Effector memory CD8-positive, alpha-beta T cell (primary cell): ENCODE results near the gene MGLL.
A peak's percentile ranks its signal among the peaks of the same experiment; 100 is the strongest.

Source experiments
- ATAC-seq: fragments of 150-1000 bp; cut with Tn5 transposase; replicated peaks from 2 replicates; pipeline ENCODE4 v1.10.0; 2021; ENCODE audit warnings: mild to moderate bottlenecking, moderate library complexity
- DNase-seq, 3 experiments: peaks; one replicate each; pipeline ENCODE4 v3.0.0; 2021
- H3K27ac Mint-ChIP-seq, 2 donors: one replicate each; pipeline ENCODE4 v1.8.0; 2022; ENCODE audit warnings: mild to moderate bottlenecking in 2 of 2, mixed read lengths in 2 of 2, moderate library complexity in 2 of 2
- H3K27me3 Mint-ChIP-seq, 2 donors: one replicate each; pipeline ENCODE4 v1.8.0; 2022; ENCODE audit warnings: mixed read lengths in 2 of 2
- H3K36me3 Mint-ChIP-seq: one replicate; pipeline ENCODE4 v1.8.0; 2022; ENCODE audit warnings: mild to moderate bottlenecking, moderate library complexity, mixed read lengths; ENCODE audit not compliant: insufficient read depth
- H3K4me1 Mint-ChIP-seq, 2 donors: one replicate each; pipeline ENCODE4 v1.8.0; 2022; ENCODE audit warnings: low read depth in 2 of 2, mixed read lengths in 2 of 2
- H3K4me3 Mint-ChIP-seq, 2 donors: one replicate each; pipeline ENCODE4 v1.8.0; 2022; ENCODE audit warnings: mild to moderate bottlenecking in 2 of 2, mixed read lengths in 2 of 2, moderate library complexity in 2 of 2
- H3K9me3 Mint-ChIP-seq, 2 donors: one replicate each; pipeline ENCODE4 v1.8.0; 2022; ENCODE audit warnings: mixed read lengths in 2 of 2

The MGLL gene

DNA sequence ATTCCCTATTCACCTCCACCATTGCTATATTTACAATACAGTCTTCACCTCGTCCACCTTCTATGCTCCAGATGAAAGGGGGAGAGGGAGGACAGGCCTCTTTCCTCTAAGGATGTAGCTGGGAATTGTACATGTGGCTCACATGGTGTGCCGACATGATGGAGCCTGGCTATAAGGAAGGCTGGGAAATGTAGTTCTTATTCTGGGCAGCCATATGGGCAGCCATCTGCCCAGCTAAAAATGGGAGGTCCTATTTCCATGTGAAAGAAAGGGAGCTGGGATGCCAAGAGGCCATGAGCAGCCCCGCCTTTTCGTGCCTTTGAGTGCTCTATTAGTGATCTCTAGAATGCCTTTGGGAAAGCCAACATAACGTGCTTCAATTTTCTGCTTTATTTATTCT is 27.1 kb upstream of the MGLL start:
- Mint-ChIP-seq H3K27me3 (peaks cover 26 to 35% of the 10 kb centered on the region in 2 donors), H3K4me3 (no peak overlapping the region), H3K27ac (no peak overlapping the region), H3K9me3 (no peaks in the 10 kb centered on the region), H3K4me1 (no peaks in the 10 kb centered on the region), H3K36me3 (no peaks in the 10 kb centered on the region)
- ATAC-seq (no peak), DNase-seq (no peak)

DNA sequence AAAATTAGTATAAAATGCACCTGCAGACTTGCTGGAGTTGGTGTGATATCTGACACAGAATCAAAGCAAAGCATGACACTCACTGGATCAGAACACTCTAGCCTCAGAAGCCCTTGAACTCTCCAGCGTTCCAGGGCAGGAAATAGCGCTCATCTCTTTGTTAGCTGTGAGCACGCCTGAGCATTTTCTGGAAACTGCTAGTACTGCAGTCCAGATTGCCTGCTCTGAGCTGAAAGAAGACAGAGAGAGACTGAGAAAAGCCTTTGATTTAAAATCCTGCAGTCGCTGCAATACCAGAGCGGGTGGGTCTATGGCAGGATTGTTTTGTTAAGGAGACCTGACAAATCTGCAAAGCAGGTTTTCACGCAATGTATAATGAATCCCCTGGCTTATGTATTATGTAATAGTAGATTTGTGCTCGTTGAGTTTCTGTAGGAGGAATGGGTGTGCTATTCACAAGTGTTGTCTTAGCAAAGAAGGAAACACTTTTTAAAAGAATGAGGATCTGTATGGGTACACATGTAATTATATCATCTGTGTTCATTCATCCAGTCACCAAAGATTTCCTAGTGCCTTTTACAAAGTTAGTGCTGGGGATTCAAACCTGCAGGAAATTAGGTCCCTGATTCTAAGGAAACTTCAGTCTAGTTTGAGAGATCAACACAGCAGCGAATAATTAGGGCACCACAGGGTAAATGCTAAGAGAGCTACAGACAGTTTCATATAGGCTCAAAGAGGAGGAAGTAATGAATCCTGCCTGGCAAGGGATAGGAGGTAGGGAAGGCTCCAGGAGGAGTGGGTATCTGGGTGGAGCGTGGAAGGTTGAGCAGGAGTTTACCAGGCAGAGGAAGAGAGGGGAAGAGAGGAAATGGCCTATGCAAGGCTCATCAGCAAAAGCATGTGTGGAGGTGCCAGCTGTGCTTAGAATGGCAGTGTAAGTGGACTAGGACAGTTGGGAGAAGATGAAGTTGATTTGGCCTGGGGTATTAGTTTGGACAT is 26.1 kb upstream of the MGLL start:
- no peak for ATAC-seq
- no peak for DNase-seq
- H3K4me1 Mint-ChIP-seq = no peaks in the 10 kb centered on the region
- H3K9me3 Mint-ChIP-seq = no peaks in the 10 kb centered on the region
- H3K27ac Mint-ChIP-seq = no peak overlapping the region
- peaks cover 20 to 27% of the 10 kb centered on the region in 2 donors for H3K27me3 Mint-ChIP-seq
- no peaks in the 10 kb centered on the region for H3K36me3 Mint-ChIP-seq
- H3K4me3 Mint-ChIP-seq = no peak overlapping the region

DNA sequence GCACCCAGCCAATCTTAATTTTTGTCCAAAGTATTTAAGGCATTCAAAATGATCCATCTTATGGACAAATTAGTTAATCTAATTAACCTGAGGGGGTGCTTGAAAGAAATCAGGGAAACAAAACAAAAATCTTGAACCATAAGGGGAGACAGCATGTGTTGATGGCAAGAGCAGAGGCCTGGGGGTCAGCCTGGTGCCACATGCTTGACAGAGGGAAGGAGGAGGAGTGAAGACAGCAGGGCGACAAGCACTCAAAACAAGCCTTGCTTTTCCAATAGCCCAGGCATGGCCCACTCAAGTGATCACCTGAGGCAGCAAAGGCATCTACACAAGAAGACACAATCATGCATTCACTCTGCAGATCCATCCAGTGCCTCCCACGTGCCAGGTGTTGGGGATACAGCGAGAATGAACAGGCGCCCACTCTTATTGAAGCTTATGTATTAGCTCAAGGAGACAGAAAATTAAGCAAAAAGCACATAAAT is 25.0 kb upstream of the MGLL start:
- Mint-ChIP-seq H3K4me1 (no peaks in the 10 kb centered on the region), H3K27ac (no peak overlapping the region), H3K27me3 (peaks cover 20 to 27% of the 10 kb centered on the region in 2 donors), H3K4me3 (no peak overlapping the region), H3K9me3 (no peaks in the 10 kb centered on the region), H3K36me3 (no peaks in the 10 kb centered on the region)
- no peak for ATAC-seq
- DNase-seq = no peak

DNA sequence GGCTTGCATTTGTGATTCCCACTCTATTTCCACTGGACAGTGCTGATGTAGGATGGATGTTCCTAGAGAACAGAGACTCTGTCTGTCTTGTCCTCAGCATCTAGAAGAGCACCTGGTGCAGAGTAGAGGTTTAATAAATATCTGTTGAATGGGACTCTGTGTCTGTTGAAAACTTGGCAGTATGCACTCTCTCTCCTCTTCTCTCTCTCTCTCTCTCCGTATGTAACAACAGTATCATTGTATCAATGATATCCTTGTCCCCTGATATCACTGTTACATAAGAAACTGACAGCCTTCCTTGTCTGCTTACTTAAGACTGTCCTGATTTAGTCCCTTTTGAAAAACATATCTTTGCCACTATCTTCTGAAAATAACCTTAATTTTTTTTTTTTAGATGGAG is 24.3 kb upstream of the MGLL start:
- Mint-ChIP-seq H3K27ac (no peak overlapping the region), H3K9me3 (no peaks in the 10 kb centered on the region), H3K36me3 (no peaks in the 10 kb centered on the region), H3K4me3 (no peak overlapping the region), H3K4me1 (no peaks in the 10 kb centered on the region), H3K27me3 (peaks cover 20 to 27% of the 10 kb centered on the region in 2 donors)
- ATAC-seq (no peak), DNase-seq (no peak)

DNA sequence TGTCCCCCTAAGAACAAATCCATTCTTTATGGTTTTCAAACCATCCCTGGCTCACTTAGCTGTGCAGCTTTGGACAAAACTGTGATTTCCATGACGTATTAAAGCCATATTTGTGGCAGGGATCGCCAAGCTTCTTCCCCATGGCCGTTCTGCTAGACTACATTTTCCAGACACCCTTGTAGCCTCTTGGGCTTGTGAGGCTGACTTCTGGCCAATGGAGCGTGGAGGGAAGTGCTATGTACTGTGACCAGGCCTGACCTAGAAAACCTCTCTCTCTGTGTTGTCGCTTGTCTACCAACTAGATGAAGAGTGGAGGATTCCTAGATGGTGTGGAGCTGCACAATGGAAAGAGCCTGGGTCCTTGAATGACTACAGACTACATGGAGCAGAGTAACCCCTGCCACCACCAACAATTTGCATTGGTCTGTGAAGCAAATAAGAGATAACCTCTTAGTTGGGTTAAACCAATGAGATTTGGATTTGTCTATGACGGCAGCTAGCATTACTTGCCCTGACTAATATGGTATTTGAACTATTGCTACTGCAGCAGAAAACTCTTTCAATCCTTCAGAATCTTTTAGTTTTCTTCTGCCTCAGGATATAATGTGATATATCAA is 22.1 kb upstream of the MGLL start:
- Mint-ChIP-seq H3K27me3 (peaks cover 31 to 37% of the 10 kb centered on the region in 2 donors), H3K27ac (no peak overlapping the region), H3K9me3 (no peaks in the 10 kb centered on the region), H3K36me3 (no peaks in the 10 kb centered on the region), H3K4me1 (no peaks in the 10 kb centered on the region), H3K4me3 (no peak overlapping the region)
- ATAC-seq (no peak), DNase-seq (no peak)

DNA sequence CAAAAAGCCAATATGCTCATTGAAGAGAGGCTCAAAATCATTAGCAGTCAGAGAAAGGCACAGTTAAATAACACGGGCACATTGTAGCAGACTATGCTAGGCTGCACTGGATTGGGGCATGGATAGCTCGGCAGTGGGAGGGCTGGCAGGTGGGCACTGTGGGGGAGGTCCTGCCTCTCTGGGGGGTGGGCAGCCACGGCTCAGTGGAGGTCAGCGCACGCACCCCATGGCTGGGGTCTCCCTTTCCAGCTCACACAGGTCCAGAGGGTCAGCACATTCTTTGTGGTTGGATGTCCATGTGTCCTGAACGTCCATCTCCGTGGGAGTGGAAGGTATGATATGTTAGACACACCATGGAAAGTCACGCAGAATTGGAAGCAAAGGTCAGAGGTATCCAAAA is 18.4 kb upstream of the MGLL start:
- ATAC-seq (no peak), DNase-seq (no peak)
- no peaks in the 10 kb centered on the region for H3K36me3 Mint-ChIP-seq
- H3K4me3 Mint-ChIP-seq = no peak overlapping the region
- H3K27me3 Mint-ChIP-seq = peaks cover 40 to 43% of the 10 kb centered on the region in 2 donors
- H3K9me3 Mint-ChIP-seq = no peaks in the 10 kb centered on the region
- H3K27ac Mint-ChIP-seq = no peak overlapping the region
- H3K4me1 Mint-ChIP-seq = no peaks in the 10 kb centered on the region

DNA sequence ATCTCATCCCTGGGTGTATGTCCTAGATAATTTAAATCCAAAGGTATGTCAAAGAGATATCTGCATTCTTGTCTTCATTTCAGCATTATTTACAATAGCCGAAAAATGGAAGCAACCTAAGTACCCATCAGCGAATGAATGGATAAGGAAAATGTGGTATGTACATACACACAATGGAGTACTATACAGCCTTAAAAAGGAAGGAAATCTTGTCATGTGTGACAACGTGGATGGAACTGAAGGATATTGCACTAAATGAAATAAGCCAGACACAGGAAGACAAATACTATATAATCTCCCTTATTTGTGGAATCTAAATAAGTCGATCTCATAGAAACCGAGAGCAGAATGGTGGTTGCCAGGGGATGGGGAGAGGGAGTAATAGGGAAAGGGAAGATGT is 16.8 kb upstream of the MGLL start:
- no peaks in the 10 kb centered on the region for H3K4me1 Mint-ChIP-seq

DNA sequence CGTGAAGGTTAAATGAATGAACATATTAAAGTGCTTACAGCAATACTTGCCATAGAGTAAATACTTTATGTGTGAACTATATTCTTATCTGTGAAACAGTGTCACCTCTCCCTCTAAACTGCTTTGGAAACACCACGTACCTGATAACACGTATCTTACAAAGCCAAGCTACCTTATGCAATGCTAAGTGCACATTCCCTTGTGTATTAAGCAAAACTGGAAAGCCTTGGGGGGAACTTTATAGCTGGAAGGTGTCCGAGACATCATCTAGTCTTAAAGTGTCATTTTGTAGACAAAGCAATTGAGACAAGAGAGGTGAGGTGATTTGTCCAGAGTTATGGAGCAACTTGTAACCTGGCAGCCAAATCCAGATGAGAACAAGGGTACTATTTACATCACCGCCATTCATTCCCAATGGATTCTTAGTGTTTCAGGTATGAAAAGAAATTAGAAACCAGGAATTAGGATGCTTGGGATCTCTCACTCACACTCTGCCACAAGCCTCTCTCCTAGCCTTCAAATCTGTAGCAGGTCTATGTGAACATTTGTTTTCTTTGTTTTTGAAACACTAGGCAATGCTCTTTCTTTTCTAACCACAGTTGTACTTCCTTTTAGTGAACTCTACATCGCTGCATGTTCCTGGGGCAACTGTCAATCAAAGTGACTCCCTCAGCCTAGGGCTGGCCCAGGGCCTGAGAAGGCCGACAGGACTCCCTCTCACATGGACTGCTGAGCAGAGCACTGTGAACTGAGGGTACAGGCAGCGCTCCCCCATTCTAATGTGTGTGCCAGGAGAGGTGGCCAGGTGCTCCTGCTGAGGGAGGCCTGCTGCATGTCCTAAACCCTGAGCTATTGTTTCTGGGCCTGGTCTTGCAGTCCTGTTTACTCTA is 13.9 kb upstream of the MGLL start:
- DNase-seq = no peak
- Mint-ChIP-seq H3K36me3 (no peaks in the 10 kb centered on the region), H3K4me3 (no peak overlapping the region), H3K27me3 (peaks cover 49 to 67% of the 10 kb centered on the region in 2 donors), H3K27ac (no peak overlapping the region), H3K9me3 (no peaks in the 10 kb centered on the region), H3K4me1 (no peaks in the 10 kb centered on the region)
- ATAC-seq = no peak

More for the DNA sequence above, 16.8 kb upstream of the MGLL start:
- H3K9me3 Mint-ChIP-seq = no peaks in the 10 kb centered on the region
- DNase-seq (no peak), ATAC-seq (no peak)
- H3K27ac Mint-ChIP-seq = no peak overlapping the region
- no peaks in the 10 kb centered on the region for H3K36me3 Mint-ChIP-seq
- peaks cover 34 to 43% of the 10 kb centered on the region in 2 donors for H3K27me3 Mint-ChIP-seq
- H3K4me3 Mint-ChIP-seq = no peak overlapping the region

DNA sequence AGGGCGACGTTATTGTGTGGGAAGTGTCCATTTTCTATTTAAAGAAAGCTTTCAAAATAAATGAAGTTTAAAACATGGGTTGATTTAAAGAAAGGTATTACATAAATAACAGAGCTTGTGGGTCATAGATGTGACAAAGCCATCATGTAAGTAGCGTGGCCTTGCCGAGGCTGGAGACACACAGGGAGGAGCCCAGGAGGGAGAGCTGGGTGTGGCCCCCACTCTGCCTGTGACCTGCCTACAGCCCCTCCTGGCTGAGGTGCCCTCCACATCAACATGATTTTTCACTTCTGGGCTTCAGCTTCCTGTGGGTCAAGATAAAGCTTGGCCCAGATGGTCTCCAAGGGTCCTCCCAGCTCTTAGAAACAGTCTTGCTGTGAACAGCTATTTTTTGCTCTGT is 12.5 kb upstream of the MGLL start:
- no peak overlapping the region for H3K4me3 Mint-ChIP-seq
- H3K9me3 Mint-ChIP-seq = peaks cover 6% of the 10 kb centered on the region in 2 donors
- no peaks in the 10 kb centered on the region for H3K36me3 Mint-ChIP-seq
- peaks cover 47 to 55% of the 10 kb centered on the region in 2 donors for H3K27me3 Mint-ChIP-seq
- no peak for ATAC-seq
- no peaks in the 10 kb centered on the region for H3K4me1 Mint-ChIP-seq
- DNase-seq = no peak
- H3K27ac Mint-ChIP-seq = no peak overlapping the region

DNA sequence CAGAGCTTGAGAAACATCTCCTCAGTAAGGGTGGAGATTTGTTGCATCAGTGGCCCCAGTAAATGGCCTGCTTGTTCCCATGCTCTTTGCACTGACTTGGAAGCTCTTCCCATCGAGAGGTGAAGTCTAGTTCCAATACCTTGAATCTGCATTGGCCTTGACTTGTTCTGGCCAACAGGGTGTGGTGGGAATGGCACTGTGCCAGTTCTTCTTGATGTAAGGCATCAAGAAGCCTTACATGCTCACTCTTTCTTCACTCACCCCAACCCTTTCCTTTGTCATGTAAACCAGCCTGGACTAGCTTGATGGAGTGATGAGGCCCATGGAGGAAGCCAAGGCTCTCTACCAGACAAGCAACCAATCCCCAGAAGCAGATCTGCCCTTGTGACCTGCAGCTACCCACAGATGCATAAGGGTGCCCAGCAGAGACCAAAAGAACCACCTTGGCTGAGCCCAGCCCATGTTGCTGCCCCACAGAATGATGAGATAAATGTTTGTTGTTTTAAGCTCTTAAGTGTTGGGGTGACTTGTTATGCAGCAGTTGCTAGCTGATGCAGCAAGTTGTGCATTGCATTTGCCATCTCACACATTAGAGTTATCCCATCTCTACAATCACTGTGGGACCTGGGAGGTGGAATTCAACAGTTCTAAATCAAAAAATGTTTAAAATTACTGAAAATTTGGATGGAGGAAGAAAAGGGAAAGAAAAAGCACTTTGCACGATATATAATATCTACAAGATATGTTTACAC is 11.1 kb upstream of the MGLL start:
- Mint-ChIP-seq H3K4me3 (no peak overlapping the region), H3K27me3 (peaks cover 36 to 43% of the 10 kb centered on the region in 2 donors), H3K27ac (no peak overlapping the region), H3K9me3 (peaks cover 6 to 10% of the 10 kb centered on the region in 2 donors), H3K4me1 (no peaks in the 10 kb centered on the region), H3K36me3 (no peaks in the 10 kb centered on the region)
- DNase-seq (no peak), ATAC-seq (no peak)

DNA sequence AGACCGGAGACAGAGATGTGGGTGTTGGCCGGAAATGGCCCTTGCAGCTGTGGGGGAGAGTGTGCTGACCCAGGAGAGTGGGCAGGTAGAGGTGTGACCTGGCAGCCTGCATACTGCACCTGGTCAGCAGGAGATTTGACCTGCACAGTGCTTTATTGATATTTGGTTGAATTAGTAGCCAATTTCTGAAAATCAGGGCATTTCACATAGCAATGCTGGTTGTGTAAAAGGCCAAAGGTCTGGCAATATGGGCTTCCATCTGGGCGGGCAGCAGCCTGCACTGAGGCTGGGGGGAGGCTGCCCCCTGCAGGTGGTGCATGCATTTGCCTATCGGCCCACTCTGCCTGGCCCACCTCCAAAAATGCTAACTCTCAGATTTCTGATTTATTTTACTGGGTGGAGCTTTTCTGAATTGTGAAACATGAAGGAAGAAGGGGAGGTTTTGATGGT is 9.4 kb upstream of the MGLL start:
- DNase-seq (peak in 1 of 3 experiments; percentile 23), ATAC-seq (peak; percentile 41)
- Mint-ChIP-seq H3K27ac (no peak overlapping the region), H3K36me3 (no peaks in the 10 kb centered on the region), H3K4me1 (no peaks in the 10 kb centered on the region), H3K4me3 (no peak overlapping the region), H3K9me3 (peaks cover 9 to 10% of the 10 kb centered on the region in 2 donors), H3K27me3 (peaks cover 28 to 31% of the 10 kb centered on the region in 2 donors)

DNA sequence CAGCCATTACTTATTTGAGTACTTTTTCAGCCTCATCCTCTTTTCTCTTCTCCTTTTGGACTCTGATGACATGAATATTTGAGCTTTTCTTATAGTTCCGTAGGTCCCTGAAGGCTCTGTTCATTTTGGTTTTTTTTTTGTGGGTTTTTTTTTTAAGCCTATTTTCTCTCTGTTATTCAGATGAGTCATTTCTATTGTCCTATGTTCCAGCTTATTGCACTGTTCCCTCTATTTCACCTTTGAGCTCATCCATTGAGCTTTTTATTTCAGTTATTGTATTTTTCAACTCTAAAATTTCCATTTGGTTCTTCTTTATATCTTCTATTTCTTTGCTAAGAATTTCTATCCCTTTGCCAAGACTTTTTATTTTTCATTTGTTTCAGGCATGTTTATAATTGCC is 7.2 kb upstream of the MGLL start:
- no peaks in the 10 kb centered on the region for H3K36me3 Mint-ChIP-seq
- peaks cover 9 to 10% of the 10 kb centered on the region in 2 donors for H3K9me3 Mint-ChIP-seq
- no peak overlapping the region for H3K4me3 Mint-ChIP-seq
- ATAC-seq (no peak), DNase-seq (no peak)
- no peaks in the 10 kb centered on the region for H3K4me1 Mint-ChIP-seq
- peaks cover 31 to 44% of the 10 kb centered on the region in 2 donors for H3K27me3 Mint-ChIP-seq
- H3K27ac Mint-ChIP-seq = no peak overlapping the region
